Activated CD4-positive, alpha-beta T cell treated with anti-CD3 and anti-CD28 coated beads, Interleukin-2, amount 50 U/mL, for 1 hour (primary cell): Measurements from ENCODE around the gene FAM120AOS.

Source experiments
- DNase-seq: peaks from one replicate; pipeline ENCODE4 v3.0.0-alpha.2; 2020

Gene FAM120AOS

GRCh38 chr9:93436655-93437407, 16.6 kb downstream of the FAM120AOS start:
- no peak for DNase-seq

- no peak for DNase-seq
Measured at GRCh38 chr9:93436218-93436617, 17.2 kb downstream of the FAM120AOS start.

GRCh38 chr9:93435386-93435785, 18.0 kb downstream of the FAM120AOS start:
- no peak for DNase-seq

- DNase-seq = no peak
Measured at GRCh38 chr9:93434056-93434455, 19.3 kb downstream of the FAM120AOS start.

GRCh38 chr9:93432964-93433363, 20.4 kb downstream of the FAM120AOS start:
- DNase-seq = no peak

- DNase-seq = no peak
Measured at GRCh38 chr9:93431539-93432105, 21.8 kb downstream of the FAM120AOS start.

GRCh38 chr9:93427655-93428379, 25.6 kb downstream of the FAM120AOS start:
- no peak for DNase-seq

GRCh38 chr9:93422977-93423616, 30.3 kb downstream of the FAM120AOS start:
- no peak for DNase-seq

- DNase-seq = no peak
Measured at GRCh38 chr9:93419023-93419422, 34.4 kb downstream of the FAM120AOS start.

GRCh38 chr9:93417538-93417937, 35.8 kb downstream of the FAM120AOS start:
- DNase-seq = no peak

GRCh38 chr9:93416530-93417235, 36.7 kb downstream of the FAM120AOS start:
- no peak for DNase-seq

- no peak for DNase-seq
Measured at GRCh38 chr9:93415176-93415690, 38.1 kb downstream of the FAM120AOS start.

- DNase-seq = no peak
Measured at GRCh38 chr9:93413530-93413929, 39.9 kb downstream of the FAM120AOS start.

GRCh38 chr9:93406371-93406770, 47.0 kb downstream of the FAM120AOS start:
- DNase-seq = no peak

- DNase-seq = no peak
Measured at GRCh38 chr9:93398471-93398870, 54.9 kb downstream of the FAM120AOS start.

- DNase-seq = no peak
Measured at GRCh38 chr9:93397661-93398373, 55.6 kb downstream of the FAM120AOS start.
